SJSA1 (cell line): ENCODE data around the gene ITGB4. TPM values are rescaled to one million over a fixed set of nuclear protein-coding genes. Genes with fewer than 3 reads are reported as not detected.
A peak's percentile ranks its signal among the peaks of the same experiment; 100 is the strongest.
"Not testable (repeated sequence)": the region's sequence is repeated elsewhere in the genome, so short reads cannot be mapped to it uniquely, and the experiment has no call there.

Experiments used
- DNase-seq, 2 experiments: peaks; one replicate each; pipeline ENCODE4 v3.0.0-alpha.2; 2015 to 2020; ENCODE audit warnings: low spot score in 2 of 2, low read depth in 1 of 2
- H3K27ac ChIP-seq: fragments of 250-450 bp; sonication (Bioruptor Pico); 2 replicates; pipeline ENCODE4 v1.5.1; 2020; ENCODE audit warnings: mild to moderate bottlenecking, moderate library complexity
- H3K27me3 ChIP-seq: fragments of 250-450 bp; sonication (Bioruptor Pico); replicated peaks from 2 replicates; pipeline ENCODE4 v1.5.1; 2020; ENCODE audit warnings: mild to moderate bottlenecking, moderate library complexity
- H3K36me3 ChIP-seq: fragments of 250-450 bp; sonication (Bioruptor Pico); 2 replicates; pipeline ENCODE4 v1.5.1; 2020; ENCODE audit warnings: mild to moderate bottlenecking
- H3K4me1 ChIP-seq: fragments of 250-450 bp; sonication (Bioruptor Pico); replicated peaks from 2 replicates; pipeline ENCODE4 v1.6.1; 2021; ENCODE audit warnings: mild to moderate bottlenecking
- H3K4me3 ChIP-seq: fragments of 250-450 bp; sonication (Bioruptor Pico); 2 replicates; pipeline ENCODE4 v1.5.1; 2020; ENCODE audit warnings: mild to moderate bottlenecking
- H3K9me3 ChIP-seq: fragments of 250-450 bp; sonication (Bioruptor Pico); replicated peaks from 2 replicates; pipeline ENCODE4 v1.5.1; 2020; ENCODE audit warnings: mild to moderate bottlenecking
- total RNA-seq: library from RNA; depleted of rRNA; stranded (reverse); fragments of >200 nt; shearing (Covaris generic); gene quantifications from 2 replicates; pipeline ENCODE4 v1.2.3, GENCODE V29; 2014

Gene ITGB4
- total RNA-seq, 1 experiment from 2014 or later, result not detected

DNA sequence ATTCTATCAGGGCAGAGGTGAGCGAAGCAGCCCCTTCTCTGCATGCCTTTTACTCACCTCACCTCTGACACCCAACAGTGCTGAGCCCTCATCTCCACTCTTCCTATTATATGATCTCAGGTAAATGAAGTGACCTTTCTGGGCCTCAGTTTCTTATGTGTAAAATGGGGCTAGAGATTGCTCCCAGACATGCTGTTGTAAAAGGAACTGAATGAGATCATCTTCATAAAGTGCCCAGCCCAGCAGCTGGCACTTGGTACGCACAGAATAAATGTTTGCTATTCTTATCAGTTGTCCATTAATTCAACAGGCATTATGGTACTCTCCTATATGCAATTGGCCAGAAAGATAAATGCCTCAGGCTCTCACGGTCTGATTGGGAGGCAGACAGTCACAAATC lies 48.3 kb downstream of the ITGB4 start:
- H3K27ac ChIP-seq, result no peak overlapping the region
- no peaks in the 10 kb centered on the region for H3K27me3 ChIP-seq

GRCh38 chr17:75771334-75772281 lies 50.3 kb downstream of the ITGB4 start:
- Histone ChIP-seq H3K4me1 (peaks cover 7% of the 10 kb centered on the region), H3K9me3 (no peaks in the 10 kb centered on the region; the same call in 1 of the 2 replicates), H3K27me3 (0 out of 2 replicates have a peak, but pooled peaks cover 5% of the 10 kb centered on the region), H3K4me3 (no peak overlapping the region), H3K27ac (no peak overlapping the region), H3K36me3 (peaks cover 28% of the 10 kb centered on the region)
- no peak for DNase-seq

More for the DNA sequence above, 48.3 kb downstream of the ITGB4 start:
- no peak overlapping the region for H3K4me3 ChIP-seq
- peaks cover 4% of the 10 kb centered on the region for H3K4me1 ChIP-seq
- no peak for DNase-seq
- H3K36me3 ChIP-seq, result peaks cover 8% of the 10 kb centered on the region
- no peaks in the 10 kb centered on the region for H3K9me3 ChIP-seq

- Histone ChIP-seq H3K4me3 (no peak overlapping the region), H3K4me1 (peaks cover 17% of the 10 kb centered on the region), H3K27me3 (0 out of 2 replicates have a peak, but pooled peaks cover 5% of the 10 kb centered on the region), H3K36me3 (peaks cover 45% of the 10 kb centered on the region), H3K9me3 (no peaks in the 10 kb centered on the region; the same call in 1 of the 2 replicates), H3K27ac (no peak overlapping the region)
- DNase-seq, result no peak
Observed at GRCh38 chr17:75773121-75773807, 52.0 kb downstream of the ITGB4 start.

DNA sequence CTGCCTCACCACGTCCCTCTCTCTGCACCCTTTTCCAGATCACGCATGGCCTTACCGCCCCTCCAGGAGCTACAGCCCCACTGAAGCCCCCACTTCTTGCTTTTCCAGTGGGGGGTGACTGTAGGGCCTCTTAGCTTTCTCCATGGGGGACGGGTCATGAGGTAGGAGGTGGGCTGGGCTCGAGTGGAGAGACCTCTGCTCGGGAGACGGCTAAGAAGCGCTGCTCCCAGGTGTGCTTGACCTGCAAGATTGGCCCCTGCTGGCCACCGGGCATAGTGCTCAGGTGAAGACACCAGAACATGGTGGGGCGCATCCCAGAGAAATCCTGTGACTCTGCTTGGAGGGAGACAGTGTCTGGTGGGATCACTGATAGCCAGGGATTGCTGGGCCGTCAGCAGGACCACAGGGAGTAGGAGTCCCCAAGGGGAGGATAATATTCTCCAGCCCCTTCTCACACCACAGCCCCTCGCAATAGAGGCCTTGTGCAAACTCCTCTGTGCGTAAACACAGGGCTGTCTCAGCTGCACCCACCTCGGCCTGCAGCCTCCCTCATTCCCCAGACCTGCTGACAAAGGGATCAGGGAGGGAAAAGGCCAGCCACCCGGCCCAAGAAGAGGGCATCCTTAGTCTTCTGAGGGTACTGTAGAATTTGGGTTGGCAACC lies 52.7 kb downstream of the ITGB4 start:
- no peak for DNase-seq
- no peak overlapping the region for H3K4me3 ChIP-seq

GRCh38 chr17:75774471-75774990 lies 53.3 kb downstream of the ITGB4 start:
- Histone ChIP-seq H3K27me3 (0 out of 2 replicates have a peak, but pooled peaks cover 5% of the 10 kb centered on the region), H3K36me3 (peaks cover 58% of the 10 kb centered on the region), H3K4me1 (peaks cover 17% of the 10 kb centered on the region), H3K4me3 (no peak overlapping the region), H3K27ac (no peak overlapping the region), H3K9me3 (no peaks in the 10 kb centered on the region; the same call in 1 of the 2 replicates)
- no peak for DNase-seq

More for the DNA sequence above, 52.7 kb downstream of the ITGB4 start:
- Histone ChIP-seq H3K36me3 (peaks cover 52% of the 10 kb centered on the region), H3K4me1 (peaks cover 17% of the 10 kb centered on the region), H3K27ac (no peak overlapping the region), H3K9me3 (no peaks in the 10 kb centered on the region; the same call in 1 of the 2 replicates), H3K27me3 (0 out of 2 replicates have a peak, but pooled peaks cover 5% of the 10 kb centered on the region)

DNA sequence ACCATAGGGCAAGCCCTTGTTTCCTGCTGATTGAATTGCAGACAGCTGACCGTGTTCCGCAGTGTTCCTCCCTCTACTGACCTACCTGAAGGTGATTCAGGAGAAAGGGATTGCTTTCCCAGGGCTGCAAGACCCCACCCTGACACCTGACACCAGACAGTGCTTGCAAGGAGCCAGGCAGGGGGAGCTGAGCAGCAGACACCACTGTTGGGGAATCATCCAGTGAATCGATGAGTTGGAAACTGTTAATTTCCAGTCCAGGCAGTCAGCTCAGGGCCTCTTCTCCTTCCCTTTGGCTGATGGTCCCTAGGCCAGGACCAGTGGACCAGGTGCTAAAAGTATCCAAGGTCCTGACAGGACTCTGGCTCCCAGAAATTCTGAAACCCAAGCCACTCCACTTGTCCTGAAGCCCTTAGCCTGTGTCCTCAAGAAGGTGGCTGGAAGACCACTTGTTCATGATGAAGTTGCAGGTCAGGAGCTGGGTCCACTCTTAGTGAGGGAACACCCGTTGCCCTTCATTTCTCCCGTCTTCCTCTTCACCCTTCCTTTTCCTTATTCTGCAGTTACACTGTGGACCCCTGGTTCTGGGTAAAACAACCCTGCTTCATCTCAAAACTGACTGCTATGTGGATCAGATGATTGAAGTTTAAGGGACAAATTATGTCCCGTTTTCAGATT lies 53.9 kb downstream of the ITGB4 start:
- H3K27ac ChIP-seq, result 0 out of 2 replicates have a peak overlapping the region, but pooled peaks have one; percentile 14
- peaks cover 58% of the 10 kb centered on the region for H3K36me3 ChIP-seq
- peaks cover 17% of the 10 kb centered on the region for H3K4me1 ChIP-seq
- H3K4me3 ChIP-seq, result no peak overlapping the region
- H3K9me3 ChIP-seq, result no peaks in the 10 kb centered on the region; the same call in 1 of the 2 replicates
- DNase-seq, result peak in 1 of 2 experiments; percentile 41
- 0 out of 2 replicates have a peak, but pooled peaks cover 5% of the 10 kb centered on the region for H3K27me3 ChIP-seq

GRCh38 chr17:75776386-75777295 lies 55.4 kb downstream of the ITGB4 start:
- Histone ChIP-seq H3K36me3 (peaks cover 58% of the 10 kb centered on the region), H3K4me3 (peak overlapping the region; percentile 3), H3K27me3 (0 out of 2 replicates have a peak, but pooled peaks cover 5% of the 10 kb centered on the region), H3K27ac (no peak overlapping the region), H3K9me3 (no peaks in the 10 kb centered on the region; the same call in 1 of the 2 replicates), H3K4me1 (peaks cover 17% of the 10 kb centered on the region)
- DNase-seq, result no peak

- peak overlapping the region; percentile 3 for H3K4me3 ChIP-seq
- H3K4me1 ChIP-seq, result peaks cover 17% of the 10 kb centered on the region
- H3K9me3 ChIP-seq, result no peaks in the 10 kb centered on the region; the same call in 1 of the 2 replicates
- H3K27ac ChIP-seq, result no peak overlapping the region
- 0 out of 2 replicates have a peak, but pooled peaks cover 5% of the 10 kb centered on the region for H3K27me3 ChIP-seq
- peaks cover 58% of the 10 kb centered on the region for H3K36me3 ChIP-seq
- DNase-seq, result no peak
Observed at GRCh38 chr17:75777296-75777922, 56.1 kb downstream of the ITGB4 start.

- peaks cover 58% of the 10 kb centered on the region for H3K36me3 ChIP-seq
Observed at GRCh38 chr17:75778066-75778860, 57.0 kb downstream of the ITGB4 start.

GRCh38 chr17:75778861-75779249 lies 57.6 kb downstream of the ITGB4 start:
- no peaks in the 10 kb centered on the region; the same call in 1 of the 2 replicates for H3K9me3 ChIP-seq
- no peak for DNase-seq
- peak overlapping the region; percentile 98 for H3K27ac ChIP-seq
- H3K36me3 ChIP-seq, result peaks cover 57% of the 10 kb centered on the region
- H3K4me3 ChIP-seq, result peak overlapping the region; percentile 86
- H3K27me3 ChIP-seq, result 0 out of 2 replicates have a peak, but pooled peaks cover 5% of the 10 kb centered on the region
- peaks cover 29% of the 10 kb centered on the region for H3K4me1 ChIP-seq

More at GRCh38 chr17:75778066-75778860, 57.0 kb downstream of the ITGB4 start:
- peak; percentile 30 to 53 for DNase-seq
- peak overlapping the region; percentile 86 for H3K4me3 ChIP-seq
- not testable (repeated sequence) for H3K27ac ChIP-seq, H3K27me3 ChIP-seq, H3K9me3 ChIP-seq
- peaks cover 23% of the 10 kb centered on the region for H3K4me1 ChIP-seq
